HG03045 (cell line): ENCODE measurements around the gene UGCG.
"Not testable (repeated sequence)": the region's sequence is repeated elsewhere in the genome, so short reads cannot be mapped to it uniquely, and the experiment has no call there.

Experiments used
- ATAC-seq: cut with Tn5 transposase; IDR thresholded peaks from one replicate; pipeline ENCODE4 v1.9.1; 2021; ENCODE audit warnings: mild to moderate bottlenecking, moderate library complexity; ENCODE audit not compliant: unreplicated experiment

Gene UGCG

DNA sequence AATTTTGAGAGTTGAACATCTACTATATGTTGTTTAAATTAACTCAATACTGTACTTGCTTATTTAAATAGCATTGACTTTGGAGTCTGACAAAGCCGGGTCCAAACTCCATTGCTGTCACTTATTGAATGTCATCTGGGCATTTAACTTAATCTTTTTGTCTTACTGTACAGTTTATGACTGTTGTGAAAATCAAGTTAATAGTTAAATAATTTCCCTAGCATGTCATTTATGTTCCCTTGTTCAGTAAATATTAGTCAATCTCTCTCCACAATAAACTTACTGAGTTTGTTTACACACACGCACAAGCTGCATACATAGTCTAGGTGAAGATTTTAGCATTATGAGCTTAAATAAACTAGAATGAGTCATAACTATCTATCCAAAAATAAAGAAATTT is 6.3 kb upstream of the UGCG start:
- no peak for ATAC-seq

- not testable (repeated sequence) for ATAC-seq
These were observed 5.7 kb upstream of the UGCG start for GRCh38 chr9:111890867-111891266.

GRCh38 chr9:111891910-111892499 is 4.6 kb upstream of the UGCG start:
- no peak for ATAC-seq

DNA sequence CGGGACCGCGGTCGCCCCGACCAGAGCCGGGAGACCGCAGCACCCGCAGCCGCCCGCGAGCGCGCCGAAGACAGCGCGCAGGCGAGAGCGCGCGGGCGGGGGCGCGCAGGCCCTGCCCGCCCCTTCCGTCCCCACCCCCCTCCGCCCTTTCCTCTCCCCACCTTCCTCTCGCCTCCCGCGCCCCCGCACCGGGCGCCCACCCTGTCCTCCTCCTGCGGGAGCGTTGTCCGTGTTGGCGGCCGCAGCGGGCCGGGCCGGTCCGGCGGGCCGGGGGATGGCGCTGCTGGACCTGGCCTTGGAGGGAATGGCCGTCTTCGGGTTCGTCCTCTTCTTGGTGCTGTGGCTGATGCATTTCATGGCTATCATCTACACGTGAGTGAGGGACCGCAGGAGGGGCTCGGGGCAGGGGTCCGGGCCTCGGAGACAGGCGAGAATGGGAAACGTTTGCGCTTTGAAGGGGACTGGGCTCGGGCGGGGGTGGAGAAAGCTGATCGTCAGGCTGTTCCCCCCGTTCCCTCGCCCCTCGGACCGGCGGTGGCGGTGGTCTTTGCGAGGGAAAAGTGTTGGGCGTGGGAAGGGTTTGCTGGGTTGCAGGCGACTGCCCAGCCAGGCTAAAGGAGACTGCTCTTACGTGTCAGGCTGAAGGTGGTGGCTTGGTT is 457 bp downstream of the UGCG start:
- peak; percentile 51 for ATAC-seq

- ATAC-seq = peak; percentile 33
These were observed 1.1 kb downstream of the UGCG start for GRCh38 chr9:111897601-111898137.

DNA sequence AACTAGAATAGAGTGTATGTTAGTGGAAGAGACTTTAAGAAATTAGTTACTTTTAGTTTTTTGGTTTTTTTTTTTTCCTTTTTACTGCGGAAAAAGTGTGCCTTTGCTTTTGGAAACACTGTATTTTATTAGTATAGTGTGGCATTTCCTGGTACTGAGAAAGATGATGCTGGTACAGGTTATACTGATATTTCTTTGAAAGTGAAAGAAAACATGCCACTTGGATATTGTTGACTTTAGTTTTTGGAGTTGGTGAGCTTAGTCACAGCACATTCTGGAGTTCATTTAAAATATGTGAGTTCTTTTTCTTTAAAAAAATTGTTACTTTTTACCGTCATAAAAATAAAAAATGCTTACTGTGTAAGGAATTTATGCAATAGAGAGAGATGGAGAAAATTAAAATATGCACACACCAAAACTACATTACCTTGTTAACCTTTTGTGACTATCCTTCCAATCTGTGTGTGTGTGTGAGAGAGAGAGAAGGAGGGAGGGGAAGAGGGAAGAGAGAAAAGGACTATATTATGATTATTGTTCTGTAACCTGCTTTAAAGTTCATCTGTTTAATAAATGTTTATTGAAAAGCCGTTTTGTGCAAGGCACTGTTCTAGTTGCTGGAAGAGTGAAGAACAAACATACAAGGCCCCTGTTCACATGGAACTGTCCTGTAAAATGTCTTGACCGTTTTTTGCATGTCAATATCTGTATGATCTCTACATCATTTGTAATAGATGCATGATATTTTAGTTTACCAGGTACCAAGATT is 1.9 kb downstream of the UGCG start:
- ATAC-seq = no peak

DNA sequence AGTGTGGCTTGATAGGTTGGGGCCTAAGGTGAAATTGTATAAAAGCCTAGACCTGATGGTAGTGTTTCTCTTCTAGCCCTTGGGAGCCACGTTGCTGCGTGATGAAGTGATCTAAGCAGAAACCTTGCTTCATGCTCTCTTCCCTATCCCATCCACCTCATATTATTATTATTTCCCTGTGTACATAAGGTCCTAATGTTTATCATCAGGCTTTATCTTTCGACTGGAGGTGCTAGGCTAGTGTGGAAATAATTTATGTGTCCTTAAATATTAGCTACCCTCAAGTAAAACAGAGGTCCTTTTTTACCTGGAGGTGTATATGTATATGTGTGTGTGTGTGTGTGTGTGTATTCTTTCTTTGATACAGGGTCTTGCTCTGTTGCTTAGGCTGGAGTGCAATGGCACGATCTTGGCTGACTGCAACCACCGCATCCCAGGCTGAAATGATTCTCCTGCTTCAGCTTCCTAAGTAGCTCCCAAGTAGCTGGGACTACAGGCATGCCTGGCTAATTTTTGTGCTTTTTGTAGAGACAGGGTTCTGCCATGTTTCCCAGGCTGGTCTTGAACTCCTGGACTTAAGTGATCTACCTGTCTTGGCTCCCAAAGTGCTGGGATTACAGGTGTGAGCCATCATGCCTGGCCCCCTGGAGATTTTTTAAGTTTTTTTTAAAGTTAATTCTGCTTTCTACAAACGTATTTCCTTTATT is 3.7 kb downstream of the UGCG start:
- no peak for ATAC-seq

DNA sequence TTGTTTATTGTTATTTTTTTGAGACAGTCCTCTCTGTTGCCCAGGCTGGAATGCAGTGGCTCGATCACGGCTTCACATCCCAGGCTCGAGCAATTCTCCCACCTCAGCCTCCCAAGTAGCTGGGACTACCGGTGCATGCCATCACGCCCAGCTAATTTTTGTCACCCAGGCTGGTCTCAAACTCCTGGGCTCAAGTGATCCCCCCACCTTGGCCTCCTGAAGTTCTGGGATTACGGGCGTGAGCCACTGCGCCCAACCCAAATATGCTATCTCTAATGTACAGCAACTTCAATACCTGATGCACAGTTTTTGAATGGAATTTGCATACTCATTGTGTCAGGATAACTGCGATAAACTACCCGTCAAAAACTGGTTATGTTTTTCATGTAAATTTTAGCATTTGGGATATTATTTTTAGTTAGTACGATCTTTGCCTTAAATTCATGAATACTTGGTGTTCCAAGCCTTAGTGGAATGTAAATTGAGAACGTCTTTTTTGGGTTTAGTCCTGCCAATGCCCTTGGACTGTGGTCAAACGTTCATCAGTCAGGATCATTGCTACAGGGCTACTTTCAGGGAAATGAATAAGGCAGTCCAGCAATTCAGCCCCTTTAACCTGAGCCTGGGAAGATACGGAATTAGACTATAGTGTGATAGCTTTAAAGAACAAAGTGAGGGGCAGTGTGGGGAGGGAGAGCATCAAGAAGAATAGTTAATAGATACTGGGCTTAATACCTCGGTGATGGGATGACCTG is 4.4 kb downstream of the UGCG start:
- no peak for ATAC-seq

DNA sequence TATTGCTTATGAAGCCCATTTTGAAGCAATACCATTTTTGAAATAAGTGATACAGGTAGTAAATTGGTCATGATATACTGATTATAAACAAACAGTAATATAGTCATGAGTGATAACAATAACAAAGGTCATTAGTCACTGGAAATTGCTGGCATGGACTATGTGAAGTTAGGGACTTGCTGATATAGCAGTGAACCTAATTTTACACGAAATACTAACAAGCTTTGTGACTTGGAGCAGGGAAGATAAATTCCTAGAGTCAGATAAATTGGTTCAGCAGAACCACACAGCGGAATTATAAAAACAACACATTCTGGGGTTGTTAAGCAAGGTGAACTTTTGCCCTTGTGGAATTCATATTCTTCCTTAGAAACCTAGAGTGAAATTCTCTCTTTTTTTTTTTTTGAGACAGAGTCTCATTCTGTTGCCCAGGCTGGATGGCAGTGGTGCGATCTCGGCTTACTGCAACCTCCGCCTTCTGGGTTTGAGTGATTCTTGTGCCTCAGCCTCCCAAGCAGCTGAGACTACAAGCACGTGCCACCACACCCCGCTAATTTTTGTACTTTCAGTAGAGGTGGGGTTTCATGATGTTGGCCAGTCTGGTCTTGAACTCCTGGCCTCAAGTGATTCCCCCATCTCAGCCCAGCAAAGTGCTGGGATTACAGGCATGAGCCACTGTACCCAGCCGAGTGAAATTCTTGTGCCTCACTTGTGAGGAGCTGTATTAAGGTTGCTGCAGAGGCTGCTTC is 6.0 kb downstream of the UGCG start:
- ATAC-seq = no peak

DNA sequence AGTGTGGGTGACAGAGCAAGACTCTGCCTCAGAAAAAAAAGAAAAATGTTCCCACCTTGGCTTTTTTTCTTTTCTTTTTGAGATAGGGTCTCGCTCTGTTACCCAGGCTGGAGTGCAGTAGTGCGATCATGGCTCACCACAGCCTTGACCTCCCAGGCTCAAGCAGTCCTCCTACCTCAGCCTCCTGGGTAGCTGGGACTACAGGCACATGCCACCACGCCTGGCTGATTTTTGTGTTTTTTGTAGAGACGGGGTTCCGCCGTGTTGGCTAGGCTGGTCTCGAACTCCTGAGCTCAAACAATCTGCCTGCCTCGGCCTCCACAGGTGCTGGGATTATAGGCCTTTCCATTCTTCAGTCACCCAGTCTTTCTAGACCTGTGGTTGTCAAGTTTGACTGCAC is 6.9 kb downstream of the UGCG start:
- ATAC-seq = not testable (repeated sequence)

- no peak for ATAC-seq
These were observed 7.4 kb downstream of the UGCG start for GRCh38 chr9:111904026-111904425.

DNA sequence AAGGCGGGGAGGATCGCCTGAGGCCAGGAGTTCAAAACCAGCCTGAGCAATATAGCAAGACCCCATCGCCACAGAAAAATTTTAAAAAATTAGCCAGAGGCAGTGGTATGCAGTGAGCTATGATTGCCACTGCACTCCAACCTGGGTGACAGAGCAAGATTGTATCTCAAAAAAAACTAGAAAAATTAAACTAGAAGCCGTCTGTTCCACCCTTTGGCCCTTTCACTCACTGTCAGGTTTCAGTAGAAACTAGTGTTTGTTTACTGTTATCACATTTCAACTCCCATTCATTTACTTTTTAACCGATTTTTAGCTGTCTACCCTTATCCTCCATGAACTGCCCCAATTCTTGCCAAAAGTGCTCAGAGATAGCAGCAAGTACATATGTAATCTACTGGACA is 8.3 kb downstream of the UGCG start:
- no peak for ATAC-seq

- ATAC-seq = no peak
These were observed 10.5 kb downstream of the UGCG start for GRCh38 chr9:111907147-111907546.

GRCh38 chr9:111909444-111909843 is 12.8 kb downstream of the UGCG start:
- no peak for ATAC-seq

DNA sequence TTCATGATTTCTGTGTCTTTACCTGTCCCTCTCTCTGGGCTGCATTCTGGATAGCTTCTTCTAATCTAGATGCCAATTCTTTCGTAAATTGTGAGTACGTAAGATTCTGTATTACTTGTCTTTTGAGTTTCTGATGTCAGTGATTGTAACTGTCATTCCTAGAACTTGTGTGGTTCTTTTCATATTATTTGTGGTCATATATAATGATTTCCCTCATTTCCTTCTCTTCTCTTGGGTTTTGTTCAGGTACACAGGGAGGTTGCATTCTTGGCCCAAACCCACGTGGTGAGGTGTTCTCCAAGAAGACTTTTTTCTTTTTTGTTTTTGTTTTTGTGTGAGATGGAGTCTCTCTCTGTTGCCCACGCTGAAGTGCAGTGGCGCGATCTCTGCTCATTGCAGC is 13.8 kb downstream of the UGCG start:
- no peak for ATAC-seq

DNA sequence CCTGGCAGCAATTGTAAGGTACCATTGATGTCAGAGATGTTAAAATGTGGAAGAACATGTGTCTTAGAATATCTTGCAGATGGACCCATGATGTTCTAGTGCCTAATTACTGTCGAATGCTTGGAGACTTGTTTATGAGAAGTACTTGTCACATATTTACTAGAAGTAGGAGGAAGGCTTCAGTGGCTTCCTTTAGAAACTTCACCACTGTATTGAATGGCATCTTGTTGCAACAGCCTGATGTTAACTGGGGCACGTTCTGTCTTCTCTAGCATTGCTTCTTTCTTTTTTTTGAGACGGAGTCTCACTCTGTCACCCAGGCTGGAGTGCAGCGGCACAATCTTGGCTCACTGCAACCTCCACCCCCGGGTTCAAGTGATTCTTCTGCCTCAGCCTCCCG is 16.5 kb downstream of the UGCG start:
- no peak for ATAC-seq

DNA sequence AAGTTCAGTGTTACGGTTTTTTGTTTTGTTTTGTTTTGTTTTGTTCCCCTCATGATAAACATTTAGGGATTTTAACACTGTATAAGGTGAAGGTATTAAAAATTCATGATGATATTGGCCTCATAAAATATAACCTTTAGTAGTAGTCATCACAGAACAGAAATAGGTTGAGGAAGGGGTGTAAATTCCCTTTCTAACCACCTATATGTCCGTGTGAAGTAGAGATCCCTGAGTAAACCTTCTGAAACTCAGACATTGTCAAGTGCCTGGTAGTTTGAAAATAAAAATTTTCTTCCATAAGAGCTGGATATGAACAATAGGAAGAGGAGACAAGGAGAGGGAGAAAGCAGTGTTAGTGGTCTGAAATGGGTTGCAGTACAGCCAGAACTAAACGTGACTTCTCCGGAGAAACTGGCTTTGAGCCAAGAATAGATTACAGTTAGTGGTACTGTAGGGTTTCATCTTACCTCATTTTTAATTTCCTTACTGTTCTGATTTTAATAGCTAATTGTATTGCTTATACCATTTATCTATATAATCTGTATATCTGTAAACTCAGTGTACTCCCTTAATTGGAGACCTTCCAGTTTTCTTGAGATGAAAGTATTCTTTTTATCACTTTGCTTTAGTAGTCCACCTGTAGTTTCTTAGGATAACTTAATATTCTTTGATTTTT is 18.3 kb downstream of the UGCG start:
- ATAC-seq = no peak

GRCh38 chr9:111915425-111915758 is 18.8 kb downstream of the UGCG start:
- no peak for ATAC-seq

DNA sequence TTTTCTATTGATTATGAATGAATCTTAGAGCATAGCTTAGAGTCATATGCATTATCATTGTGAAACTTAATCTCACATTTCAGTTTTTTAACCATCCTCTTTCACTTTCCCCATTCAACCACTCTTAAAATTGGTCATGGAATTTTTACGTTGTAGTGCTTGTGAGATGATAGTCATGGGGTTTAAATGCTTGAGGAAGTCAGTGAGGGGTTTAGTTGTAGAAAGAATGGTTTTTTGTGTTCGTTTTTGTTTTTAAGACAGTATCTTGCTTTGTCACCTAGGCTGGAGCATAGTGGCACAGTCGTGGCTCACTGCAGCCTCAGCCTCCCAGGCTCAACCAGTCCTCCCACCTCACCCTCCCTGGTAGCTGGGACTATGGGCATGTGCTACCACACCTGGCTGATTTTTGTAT is 19.6 kb downstream of the UGCG start:
- peak; percentile 61 for ATAC-seq
